Neural crest cell (in vitro differentiated cells): ENCODE data around the gene OSBP2. TPM values are rescaled to one million over a fixed set of nuclear protein-coding genes. Genes with fewer than 3 reads are reported as not detected.

Experiments used
- DNase-seq: peaks from one replicate; pipeline ENCODE4 v3.0.0; 2021; ENCODE audit warnings: low read depth, mixed read lengths, low spot score
- H3K27ac Mint-ChIP-seq: one replicate; pipeline ENCODE4 v1.8.0; 2021; ENCODE audit warnings: mild to moderate bottlenecking, mixed read lengths; ENCODE audit not compliant: unreplicated experiment
- H3K27me3 Mint-ChIP-seq: 2 replicates; pipeline ENCODE4 v1.8.0; 2021; ENCODE audit warnings: low read depth, mild to moderate bottlenecking, mixed read lengths
- H3K36me3 Mint-ChIP-seq: 2 replicates; pipeline ENCODE4 v1.8.0; 2021; ENCODE audit warnings: low read depth, mild to moderate bottlenecking, mixed read lengths
- H3K4me1 Mint-ChIP-seq: 2 replicates; pipeline ENCODE4 v1.8.0; 2021; ENCODE audit warnings: mixed read lengths
- H3K4me3 Mint-ChIP-seq: one replicate; pipeline ENCODE4 v1.8.0; 2021; ENCODE audit warnings: mild to moderate bottlenecking, mixed read lengths
- H3K9me3 Mint-ChIP-seq: 2 replicates; pipeline ENCODE4 v1.8.0; 2021; ENCODE audit warnings: mixed read lengths
- total RNA-seq: library from RNA; stranded (reverse); gene quantifications from 2 replicates; pipeline ENCODE4 v1.2.1, GENCODE V29; 2021
- TF ChIP-seq, protein P1 (sequence below): fragments of 200-600 bp; sonication (generic); conservative IDR thresholded peaks from 2 replicates; pipeline ENCODE4 v1.5.0; 2021; ENCODE audit warnings: antibody characterized with exemption, mild to moderate bottlenecking

OSBP2 gene
- total RNA-seq, 1 donor from 2014 or later = 2.8 TPM

GRCh38 chr22:30866811-30867271 is 172.2 kb downstream of the OSBP2 start:
- TF ChIP-seq, protein P1, sequence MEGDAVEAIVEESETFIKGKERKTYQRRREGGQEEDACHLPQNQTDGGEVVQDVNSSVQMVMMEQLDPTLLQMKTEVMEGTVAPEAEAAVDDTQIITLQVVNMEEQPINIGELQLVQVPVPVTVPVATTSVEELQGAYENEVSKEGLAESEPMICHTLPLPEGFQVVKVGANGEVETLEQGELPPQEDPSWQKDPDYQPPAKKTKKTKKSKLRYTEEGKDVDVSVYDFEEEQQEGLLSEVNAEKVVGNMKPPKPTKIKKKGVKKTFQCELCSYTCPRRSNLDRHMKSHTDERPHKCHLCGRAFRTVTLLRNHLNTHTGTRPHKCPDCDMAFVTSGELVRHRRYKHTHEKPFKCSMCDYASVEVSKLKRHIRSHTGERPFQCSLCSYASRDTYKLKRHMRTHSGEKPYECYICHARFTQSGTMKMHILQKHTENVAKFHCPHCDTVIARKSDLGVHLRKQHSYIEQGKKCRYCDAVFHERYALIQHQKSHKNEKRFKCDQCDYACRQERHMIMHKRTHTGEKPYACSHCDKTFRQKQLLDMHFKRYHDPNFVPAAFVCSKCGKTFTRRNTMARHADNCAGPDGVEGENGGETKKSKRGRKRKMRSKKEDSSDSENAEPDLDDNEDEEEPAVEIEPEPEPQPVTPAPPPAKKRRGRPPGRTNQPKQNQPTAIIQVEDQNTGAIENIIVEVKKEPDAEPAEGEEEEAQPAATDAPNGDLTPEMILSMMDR = peak; percentile 26
- Mint-ChIP-seq H3K27me3 (no peaks in the 10 kb centered on the region), H3K4me1 (peaks cover under 1% of the 10 kb centered on the region), H3K4me3 (no peak overlapping the region), H3K27ac (no peak overlapping the region), H3K36me3 (no peaks in the 10 kb centered on the region), H3K9me3 (no peaks in the 10 kb centered on the region)
- DNase-seq = no peak

- Mint-ChIP-seq H3K4me1 (peaks cover 7% of the 10 kb centered on the region), H3K9me3 (no peaks in the 10 kb centered on the region), H3K27me3 (no peaks in the 10 kb centered on the region), H3K27ac (no peak overlapping the region), H3K4me3 (no peak overlapping the region), H3K36me3 (no peaks in the 10 kb centered on the region)
- DNase-seq = no peak
- TF ChIP-seq, protein P1 = no peak
Observed at GRCh38 chr22:30867746-30868662, 173.3 kb downstream of the OSBP2 start.

GRCh38 chr22:30868663-30869385 is 174.2 kb downstream of the OSBP2 start:
- no peak for DNase-seq
- no peaks in the 10 kb centered on the region for H3K36me3 Mint-ChIP-seq
- H3K4me3 Mint-ChIP-seq = no peak overlapping the region
- H3K9me3 Mint-ChIP-seq = no peaks in the 10 kb centered on the region
- peaks cover 7% of the 10 kb centered on the region for H3K4me1 Mint-ChIP-seq
- H3K27me3 Mint-ChIP-seq = no peaks in the 10 kb centered on the region
- no peak overlapping the region for H3K27ac Mint-ChIP-seq
- TF ChIP-seq, protein P1 = no peak

GRCh38 chr22:30869667-30870395 is 175.2 kb downstream of the OSBP2 start:
- no peak overlapping the region for H3K4me3 Mint-ChIP-seq
- TF ChIP-seq, protein P1 = no peak
- H3K27me3 Mint-ChIP-seq = no peaks in the 10 kb centered on the region
- H3K36me3 Mint-ChIP-seq = no peaks in the 10 kb centered on the region
- peaks cover 7% of the 10 kb centered on the region for H3K4me1 Mint-ChIP-seq
- H3K9me3 Mint-ChIP-seq = no peaks in the 10 kb centered on the region
- no peak for DNase-seq
- peak overlapping the region; percentile 83 for H3K27ac Mint-ChIP-seq
